Skeletal muscle satellite cell (primary cell): ENCODE measurements around the gene C16orf46.
A peak's percentile ranks its signal among the peaks of the same experiment; 100 is the strongest.

Experiments used
- H3K27me3 ChIP-seq: 2 replicates; pipeline ENCODE4 v1.7.0; 2013; ENCODE audit warnings: low read length; ENCODE audit not compliant: control insufficient read depth, insufficient read depth
- H3K36me3 ChIP-seq: 2 replicates; pipeline ENCODE4 v1.7.0; 2013; ENCODE audit warnings: mild to moderate bottlenecking, control low read depth, low read length; ENCODE audit not compliant: insufficient read depth
- H3K4me1 ChIP-seq: 2 replicates; pipeline ENCODE4 v1.7.0; 2013; ENCODE audit warnings: low read length; ENCODE audit not compliant: control insufficient read depth, insufficient read depth
- H3K4me2 ChIP-seq: 2 replicates; pipeline ENCODE4 v1.7.0; 2013; ENCODE audit warnings: mild to moderate bottlenecking, low read length
- H3K4me3 ChIP-seq: 2 replicates; pipeline ENCODE4 v1.7.0; 2013; ENCODE audit warnings: low read length
- H3K9ac ChIP-seq: 2 replicates; pipeline ENCODE4 v1.7.0; 2013; ENCODE audit warnings: mild to moderate bottlenecking, low read depth, low read length, moderate library complexity
- H3K9me3 ChIP-seq: replicated peaks from 2 replicates; pipeline ENCODE4 v1.7.0; 2013; ENCODE audit warnings: mild to moderate bottlenecking, control low read depth, low read length

The C16orf46 gene

GRCh38 chr16:81099958-81100357 lies 22.9 kb upstream of the C16orf46 start:
- Histone ChIP-seq H3K9ac (no peak overlapping the region), H3K4me1 (peaks cover 5% of the 10 kb centered on the region), H3K4me3 (no peak overlapping the region), H3K36me3 (no peaks in the 10 kb centered on the region), H3K4me2 (no peak overlapping the region), H3K9me3 (no peaks in the 10 kb centered on the region), H3K27me3 (no peaks in the 10 kb centered on the region)

GRCh38 chr16:81097230-81097629 lies 20.2 kb upstream of the C16orf46 start:
- no peaks in the 10 kb centered on the region for H3K36me3 ChIP-seq
- H3K4me2 ChIP-seq: no peak overlapping the region
- H3K9me3 ChIP-seq: no peaks in the 10 kb centered on the region
- H3K4me1 ChIP-seq: peaks cover 5% of the 10 kb centered on the region
- no peak overlapping the region for H3K9ac ChIP-seq
- no peak overlapping the region for H3K4me3 ChIP-seq
- H3K27me3 ChIP-seq: no peaks in the 10 kb centered on the region

- H3K9ac ChIP-seq: no peak overlapping the region
- H3K9me3 ChIP-seq: no peaks in the 10 kb centered on the region
- H3K4me1 ChIP-seq: peaks cover 5% of the 10 kb centered on the region
- H3K36me3 ChIP-seq: no peaks in the 10 kb centered on the region
- H3K4me3 ChIP-seq: peak overlapping the region; percentile 60
- H3K27me3 ChIP-seq: no peaks in the 10 kb centered on the region
- peak overlapping the region; percentile 96 for H3K4me2 ChIP-seq
Observed at GRCh38 chr16:81096715-81097208, 19.7 kb upstream of the C16orf46 start.

GRCh38 chr16:81095953-81096714 lies 19.1 kb upstream of the C16orf46 start, which contains the start of gene GCSH:
GCSH (minus strand) TSS chr16:81096395; CDS start chr16:81096278, 117 bp downstream.
- Histone ChIP-seq H3K36me3 (no peaks in the 10 kb centered on the region), H3K9me3 (no peaks in the 10 kb centered on the region), H3K4me1 (peaks cover 5% of the 10 kb centered on the region), H3K9ac (peak within 1 kb of the TSS; percentile 89), H3K4me3 (peak within 1 kb of the TSS; percentile 90), H3K27me3 (no peaks in the 10 kb centered on the region), H3K4me2 (peak within 1 kb of the TSS; percentile 96)

GRCh38 chr16:81095653-81095952 lies 18.6 kb upstream of the C16orf46 start:
- peak overlapping the region; percentile 89 for H3K9ac ChIP-seq
- no peaks in the 10 kb centered on the region for H3K27me3 ChIP-seq
- H3K4me1 ChIP-seq: peaks cover 5% of the 10 kb centered on the region
- no peaks in the 10 kb centered on the region for H3K9me3 ChIP-seq
- peak overlapping the region; percentile 90 for H3K4me3 ChIP-seq
- no peaks in the 10 kb centered on the region for H3K36me3 ChIP-seq
- peak overlapping the region; percentile 96 for H3K4me2 ChIP-seq

GRCh38 chr16:81094771-81095251 lies 17.8 kb upstream of the C16orf46 start:
- Histone ChIP-seq H3K27me3 (no peaks in the 10 kb centered on the region), H3K4me1 (peaks cover 5% of the 10 kb centered on the region), H3K9ac (peak overlapping the region; percentile 89), H3K4me2 (peak overlapping the region; percentile 96), H3K9me3 (no peaks in the 10 kb centered on the region), H3K4me3 (peak overlapping the region; percentile 90), H3K36me3 (no peaks in the 10 kb centered on the region)

GRCh38 chr16:81088836-81089235 lies 11.8 kb upstream of the C16orf46 start:
- Histone ChIP-seq H3K36me3 (no peaks in the 10 kb centered on the region), H3K4me3 (no peak overlapping the region), H3K9ac (no peak overlapping the region), H3K4me1 (no peaks in the 10 kb centered on the region), H3K9me3 (no peaks in the 10 kb centered on the region), H3K4me2 (no peak overlapping the region), H3K27me3 (no peaks in the 10 kb centered on the region)

- H3K27me3 ChIP-seq: no peaks in the 10 kb centered on the region
- no peak overlapping the region for H3K4me2 ChIP-seq
- no peaks in the 10 kb centered on the region for H3K36me3 ChIP-seq
- peaks cover 5% of the 10 kb centered on the region for H3K4me1 ChIP-seq
- H3K9ac ChIP-seq: no peak overlapping the region
- no peak overlapping the region for H3K4me3 ChIP-seq
- no peaks in the 10 kb centered on the region for H3K9me3 ChIP-seq
Observed at GRCh38 chr16:81081014-81081413, 4.0 kb upstream of the C16orf46 start.

- Histone ChIP-seq H3K27me3 (no peaks in the 10 kb centered on the region), H3K36me3 (no peaks in the 10 kb centered on the region), H3K4me3 (no peak overlapping the region), H3K9me3 (no peaks in the 10 kb centered on the region), H3K4me1 (peaks cover 5% of the 10 kb centered on the region), H3K4me2 (no peak overlapping the region), H3K9ac (no peak overlapping the region)
Observed at GRCh38 chr16:81080233-81080632, 3.2 kb upstream of the C16orf46 start.

- Histone ChIP-seq H3K9ac (peak overlapping the region; percentile 96), H3K9me3 (no peaks in the 10 kb centered on the region), H3K4me3 (peak overlapping the region; percentile 89), H3K4me1 (peaks cover 10% of the 10 kb centered on the region), H3K4me2 (peak overlapping the region; percentile 96), H3K36me3 (no peaks in the 10 kb centered on the region), H3K27me3 (no peaks in the 10 kb centered on the region)
Observed at GRCh38 chr16:81076566-81077075, 417 bp downstream of the C16orf46 start.

GRCh38 chr16:81073560-81074330 lies 3.3 kb downstream of the C16orf46 start:
- Histone ChIP-seq H3K27me3 (no peaks in the 10 kb centered on the region), H3K4me2 (no peak overlapping the region), H3K9me3 (no peaks in the 10 kb centered on the region), H3K4me3 (no peak overlapping the region), H3K9ac (no peak overlapping the region), H3K4me1 (peaks cover 14% of the 10 kb centered on the region), H3K36me3 (no peaks in the 10 kb centered on the region)
